ENCODE measurements around the gene GNAZ.

GNAZ gene

GRCh38 chr22:23153994-23154393, 83.7 kb downstream of the GNAZ start:
- Histone ChIP-seq H3K4me2 (ENCODE audit: low read length) (no peak overlapping the region), H3K4me3 (ENCODE audit: low read length) (no peak overlapping the region), H3K9me3 (ENCODE audit: control insufficient read depth, insufficient read depth, low read length) (no peaks in the 10 kb centered on the region), H3K27me3 (ENCODE audit: control insufficient read depth, low read length) (no peaks in the 10 kb centered on the region), H3K27ac (ENCODE audit: low read depth, low read length) (no peak overlapping the region), H3K9me2 (replicated peaks; ENCODE audit: control insufficient read depth, low read length) (no peaks in the 10 kb centered on the region), H3F3A (ENCODE audit: control insufficient read depth, insufficient read depth) (no peaks in the 10 kb centered on the region), H3K4me1 (ENCODE audit: control insufficient read depth, low read length) (peaks cover 17% of the 10 kb centered on the region), H3K79me2 (ENCODE audit: control insufficient read depth, low read length) (no peaks in the 10 kb centered on the region), H4K20me1 (ENCODE audit: control insufficient read depth, insufficient read depth, low read depth, low read length) (no peaks in the 10 kb centered on the region), H3K36me3 (ENCODE audit: control insufficient read depth, low read length) (no peaks in the 10 kb centered on the region)
- no peak for TF ChIP-seq CTCF (IDR thresholded peaks at IDR 0.05; ENCODE audit: low read depth, low read length, poor library complexity, severe bottlenecking)
- TF ChIP-seq EZH2phosphoT487 (IDR thresholded peaks at IDR 0.05; ENCODE audit: borderline replicate concordance, low read length): no peak

- H3K27me3 ChIP-seq (ENCODE audit: control insufficient read depth, low read length): no peaks in the 10 kb centered on the region
- H3K79me2 ChIP-seq (ENCODE audit: control insufficient read depth, low read length): no peaks in the 10 kb centered on the region
Observed at GRCh38 chr22:23154461-23154860, 84.1 kb downstream of the GNAZ start.

GRCh38 chr22:23155143-23155542, 84.8 kb downstream of the GNAZ start:
- Histone ChIP-seq H3F3A (ENCODE audit: control insufficient read depth, insufficient read depth) (no peaks in the 10 kb centered on the region), H3K27me3 (ENCODE audit: control insufficient read depth, low read length) (no peaks in the 10 kb centered on the region), H3K9me3 (ENCODE audit: control insufficient read depth, insufficient read depth, low read length) (no peaks in the 10 kb centered on the region), H3K4me2 (ENCODE audit: low read length) (no peak overlapping the region), H3K4me3 (ENCODE audit: low read length) (no peak overlapping the region), H4K20me1 (ENCODE audit: control insufficient read depth, insufficient read depth, low read depth, low read length) (no peaks in the 10 kb centered on the region), H3K79me2 (ENCODE audit: control insufficient read depth, low read length) (no peaks in the 10 kb centered on the region), H3K9me2 (replicated peaks; ENCODE audit: control insufficient read depth, low read length) (no peaks in the 10 kb centered on the region), H3K36me3 (ENCODE audit: control insufficient read depth, low read length) (no peaks in the 10 kb centered on the region), H3K27ac (ENCODE audit: low read depth, low read length) (no peak overlapping the region), H3K4me1 (ENCODE audit: control insufficient read depth, low read length) (peaks cover 17% of the 10 kb centered on the region)
- TF ChIP-seq CTCF (IDR thresholded peaks at IDR 0.05; ENCODE audit: low read depth, low read length, poor library complexity, severe bottlenecking) (no peak), EZH2phosphoT487 (IDR thresholded peaks at IDR 0.05; ENCODE audit: borderline replicate concordance, low read length) (no peak)

More at GRCh38 chr22:23154461-23154860, 84.1 kb downstream of the GNAZ start:
- no peaks in the 10 kb centered on the region for H3F3A ChIP-seq (ENCODE audit: control insufficient read depth, insufficient read depth)
- H3K9me2 ChIP-seq (replicated peaks; ENCODE audit: control insufficient read depth, low read length): no peaks in the 10 kb centered on the region
- H3K4me3 ChIP-seq (ENCODE audit: low read length): no peak overlapping the region
- no peaks in the 10 kb centered on the region for H4K20me1 ChIP-seq (ENCODE audit: control insufficient read depth, insufficient read depth, low read depth, low read length)
- H3K27ac ChIP-seq (ENCODE audit: low read depth, low read length): no peak overlapping the region
- no peak overlapping the region for H3K4me2 ChIP-seq (ENCODE audit: low read length)
- H3K9me3 ChIP-seq (ENCODE audit: control insufficient read depth, insufficient read depth, low read length): no peaks in the 10 kb centered on the region
- peaks cover 17% of the 10 kb centered on the region for H3K4me1 ChIP-seq (ENCODE audit: control insufficient read depth, low read length)
- TF ChIP-seq EZH2phosphoT487 (IDR thresholded peaks at IDR 0.05; ENCODE audit: borderline replicate concordance, low read length) (no peak), CTCF (IDR thresholded peaks at IDR 0.05; ENCODE audit: low read depth, low read length, poor library complexity, severe bottlenecking) (no peak)
- H3K36me3 ChIP-seq (ENCODE audit: control insufficient read depth, low read length): no peaks in the 10 kb centered on the region

- Histone ChIP-seq H3K4me2 (ENCODE audit: low read length) (no peak overlapping the region), H3K9me2 (replicated peaks; ENCODE audit: control insufficient read depth, low read length) (no peaks in the 10 kb centered on the region), H3K79me2 (ENCODE audit: control insufficient read depth, low read length) (no peaks in the 10 kb centered on the region), H3K27ac (ENCODE audit: low read depth, low read length) (no peak overlapping the region), H3F3A (ENCODE audit: control insufficient read depth, insufficient read depth) (no peaks in the 10 kb centered on the region), H3K27me3 (ENCODE audit: control insufficient read depth, low read length) (no peaks in the 10 kb centered on the region), H3K4me3 (ENCODE audit: low read length) (no peak overlapping the region), H3K4me1 (ENCODE audit: control insufficient read depth, low read length) (peaks cover 17% of the 10 kb centered on the region), H4K20me1 (ENCODE audit: control insufficient read depth, insufficient read depth, low read depth, low read length) (no peaks in the 10 kb centered on the region), H3K9me3 (ENCODE audit: control insufficient read depth, insufficient read depth, low read length) (no peaks in the 10 kb centered on the region), H3K36me3 (ENCODE audit: control insufficient read depth, low read length) (no peaks in the 10 kb centered on the region)
- no peak for TF ChIP-seq EZH2phosphoT487 (IDR thresholded peaks at IDR 0.05; ENCODE audit: borderline replicate concordance, low read length)
- TF ChIP-seq CTCF (IDR thresholded peaks at IDR 0.05; ENCODE audit: low read depth, low read length, poor library complexity, severe bottlenecking): no peak
Observed at GRCh38 chr22:23155831-23156230, 85.5 kb downstream of the GNAZ start.
